K562 (cell line): ENCODE data around the gene CFAP141. TPM values are rescaled to one million over a fixed set of nuclear protein-coding genes. Genes with fewer than 3 reads are reported as not detected.

Source experiments
- ARID3B ChIP-seq: fragments of 250-450 bp; sonication (Bioruptor Pico); IDR thresholded peaks from 2 replicates; pipeline ENCODE4 v1.4.0; 2020; ENCODE audit warnings: borderline replicate concordance
- ASH1L ChIP-seq: fragments of 450-650 bp; IDR thresholded peaks from 2 replicates; pipeline ENCODE4 v1.6.1; 2018; ENCODE audit warnings: borderline replicate concordance, mild to moderate bottlenecking, low read depth; ENCODE audit not compliant: partially characterized antibody
- EWSR1 ChIP-seq: fragments of 450-650 bp; IDR thresholded peaks from 2 replicates; pipeline ENCODE4 v1.6.1; 2018; ENCODE audit warnings: borderline replicate concordance, mild to moderate bottlenecking, low read depth, moderate library complexity; ENCODE audit not compliant: partially characterized antibody
- FIP1L1 ChIP-seq: fragments of 200-400 bp; formaldehyde crosslinking; IDR thresholded peaks from 2 replicates; pipeline ENCODE4 v1.6.1; 2018; ENCODE audit warnings: mild to moderate bottlenecking, low read depth, low read length; ENCODE audit not compliant: poor library complexity, severe bottlenecking
- NFIX ChIP-seq: fragments of 250-450 bp; sonication (Bioruptor Pico); IDR thresholded peaks from 2 replicates; pipeline ENCODE4 v1.4.0; 2020; ENCODE audit warnings: low read depth, mild to moderate bottlenecking, moderate library complexity
- SLC30A9 ChIP-seq: fragments of 250-450 bp; sonication (Bioruptor Pico); IDR thresholded peaks from 2 replicates; pipeline ENCODE4 v1.8.0; 2022; ENCODE audit warnings: mild to moderate bottlenecking, moderate library complexity
- SMARCA5 ChIP-seq: fragments of 450-650 bp; IDR thresholded peaks from 2 replicates; pipeline ENCODE4 v1.6.1; 2016
- THAP12 ChIP-seq: fragments of 250-450 bp; sonication (Bioruptor Pico); IDR thresholded peaks from 2 replicates; pipeline ENCODE4 v1.9.0; 2021; ENCODE audit warnings: mild to moderate bottlenecking, inconsistent platforms
- ZC3H4 ChIP-seq: sonication (generic); formaldehyde crosslinking; IDR thresholded peaks from 2 replicates; pipeline ENCODE4 v1.9.0; 2021; ENCODE audit warnings: missing genetic modification reagents, borderline replicate concordance
- ZFPM2 ChIP-seq: fragments of 250-450 bp; sonication (Bioruptor Pico); IDR thresholded peaks from 2 replicates; pipeline ENCODE4 v1.5.1; 2022; ENCODE audit warnings: mild to moderate bottlenecking
- ZNF277 ChIP-seq: fragments of 250-450 bp; sonication (Bioruptor Pico); IDR thresholded peaks from 2 replicates; pipeline ENCODE4 v1.8.0; 2022; ENCODE audit warnings: inconsistent platforms, mild to moderate bottlenecking, moderate library complexity, borderline replicate concordance
- ZNF445 ChIP-seq: fragments of 250-450 bp; sonication (Bioruptor Pico); IDR thresholded peaks from 2 replicates; pipeline ENCODE4 v1.4.0; 2020; ENCODE audit warnings: low read depth, mild to moderate bottlenecking, moderate library complexity
- ZNF561 ChIP-seq: fragments of 450-650 bp; formaldehyde crosslinking; conservative IDR thresholded peaks from 2 replicates; pipeline ENCODE4 v1.4.0; 2020; ENCODE audit warnings: mild to moderate bottlenecking, moderate library complexity
- ZNF79 ChIP-seq: fragments of 250-450 bp; sonication (Bioruptor Pico); IDR thresholded peaks from 2 replicates; pipeline ENCODE4 v1.4.0; 2020; ENCODE audit warnings: low read depth, mild to moderate bottlenecking, moderate library complexity
- polyA plus RNA-seq, 8 experiments: library from polyadenylated mRNA; depleted of rRNA in 4 of 8; stranded (reverse) in 5 of 8; unstranded in 3 of 8; fragments of >200 nt; fragmentation: Nextera tagmentation in 2 of 8; fragmentation: Illumina TruSeq in 1 of 8; extraction: Ambion mirVana in 2 of 8; extraction: Trizol in 1 of 8; gene quantifications; 2 replicates each; pipeline versions ENCODE4 v1.2.1 to v1.2.3, GENCODE V29; 2011 to 2014; ENCODE audit warnings: inconsistent platforms in 1 of 8, missing spikeins in 1 of 8
- total RNA-seq, 7 experiments: library from RNA; depleted of rRNA in 6 of 7; stranded (reverse); fragments of >200 nt in 6 of 7; fragmentation: Illumina TruSeq in 2 of 7; extraction: Trizol in 2 of 7; gene quantifications; 2 replicates each; pipeline versions ENCODE4 v1.2.1 to v1.2.3, GENCODE V29; 2011 to 2021; ENCODE audit warnings: low replicate concordance in 1 of 7
- TF ChIP-seq, protein P1 (sequence below), 2 experiments: IDR thresholded peaks; 2 replicates each; pipeline ENCODE4 v1.6.1; 2011; ENCODE audit warnings: borderline replicate concordance in 1 of 2, control low read depth in 1 of 2, low read depth in 1 of 2, low read length in 1 of 2, mild to moderate bottlenecking in 1 of 2, mixed read lengths in 1 of 2, moderate library complexity in 1 of 2; ENCODE audit not compliant: insufficient read depth in 1 of 2, insufficient read length in 1 of 2, poor library complexity in 1 of 2, severe bottlenecking in 1 of 2; ENCODE audit errors: extremely low read depth in 1 of 2
- TF ChIP-seq, protein P2 (sequence below): fragments of 250-450 bp; sonication (Bioruptor Pico); IDR thresholded peaks from 2 replicates; pipeline ENCODE4 v1.5.1; 2021; ENCODE audit warnings: mild to moderate bottlenecking

CFAP141 gene
- total and polyA plus RNA-seq, 9 of the 15 experiments (the other 6 are each of a cell fraction or from before 2014, with no cell fraction given), result not detected

DNA sequence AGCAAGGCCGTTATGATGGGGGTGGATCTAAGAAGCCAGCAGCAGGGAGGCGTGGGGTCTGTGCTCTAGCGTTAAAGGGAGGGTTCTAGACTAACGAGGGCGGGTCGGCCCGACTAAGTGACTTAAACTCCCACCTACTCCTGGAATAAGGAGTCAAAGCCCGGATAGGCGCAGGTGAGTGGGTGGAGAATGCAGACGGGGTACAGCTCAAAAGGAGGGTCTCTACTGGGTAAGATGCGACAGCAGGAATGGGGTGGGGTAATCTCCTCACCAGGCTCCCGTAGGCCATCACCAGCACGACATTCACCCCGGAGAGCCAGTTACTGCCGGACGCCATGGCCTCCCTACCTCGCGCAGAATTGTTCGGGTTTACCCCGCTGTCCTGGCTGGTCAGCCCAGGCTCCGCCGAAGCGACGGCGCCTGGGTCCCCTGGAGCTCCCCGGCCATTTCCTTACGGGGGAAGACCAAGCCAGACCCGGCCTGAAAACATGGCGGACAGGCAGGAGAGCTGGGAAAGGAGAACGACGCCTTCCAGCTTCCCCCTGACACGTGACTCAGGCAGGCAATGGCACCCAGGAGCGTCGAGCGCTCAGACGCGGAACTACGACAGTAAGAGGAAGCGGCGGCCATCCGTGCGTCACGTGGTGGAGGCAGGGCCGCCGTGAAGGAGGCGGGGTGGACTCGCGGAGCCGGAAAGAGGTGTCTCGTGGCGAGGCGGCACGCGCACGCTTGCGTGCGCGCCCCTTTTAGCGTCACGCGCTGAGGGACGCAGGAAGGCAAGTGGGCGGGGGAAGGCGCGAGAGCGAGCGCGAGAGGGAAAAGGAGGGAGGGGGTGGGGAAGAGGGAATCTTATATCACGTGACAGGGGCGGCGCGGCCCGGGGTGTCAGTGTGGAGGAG is 14.2 kb upstream of the CFAP141 start, which contains the start of gene UBAP2L (continued):
- TF ChIP-seq ARID3B (no peak), NFIX (no peak), ASH1L (peak; percentile 58), ZNF561 (CRISPR knock-in tag) (no peak), ZC3H4 (CRISPR knock-in tag) (no peak), ZNF79 (CRISPR knock-in tag) (no peak), THAP12 (CRISPR knock-in tag) (peak; percentile 46; the same call in 1 of the 2 replicates), ZNF277 (CRISPR knock-in tag) (no peak), SLC30A9 (no peak), FIP1L1 (peak; percentile 14), SMARCA5 (no peak), EWSR1 (no peak), ZFPM2 (CRISPR knock-in tag) (no peak), ZNF445 (CRISPR knock-in tag) (no peak)
- TF ChIP-seq, protein P1, sequence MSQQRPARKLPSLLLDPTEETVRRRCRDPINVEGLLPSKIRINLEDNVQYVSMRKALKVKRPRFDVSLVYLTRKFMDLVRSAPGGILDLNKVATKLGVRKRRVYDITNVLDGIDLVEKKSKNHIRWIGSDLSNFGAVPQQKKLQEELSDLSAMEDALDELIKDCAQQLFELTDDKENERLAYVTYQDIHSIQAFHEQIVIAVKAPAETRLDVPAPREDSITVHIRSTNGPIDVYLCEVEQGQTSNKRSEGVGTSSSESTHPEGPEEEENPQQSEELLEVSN (IDR thresholded peaks at IDR 0.05; ENCODE audit: borderline replicate concordance in 1 of 2, extremely low read depth in 1 of 2, insufficient read depth in 1 of 2, insufficient read length in 1 of 2, low read depth in 1 of 2, low read length in 1 of 2, poor library complexity in 1 of 2, severe bottlenecking in 1 of 2), result peak; percentile 90 to 94
- TF ChIP-seq, protein P2, sequence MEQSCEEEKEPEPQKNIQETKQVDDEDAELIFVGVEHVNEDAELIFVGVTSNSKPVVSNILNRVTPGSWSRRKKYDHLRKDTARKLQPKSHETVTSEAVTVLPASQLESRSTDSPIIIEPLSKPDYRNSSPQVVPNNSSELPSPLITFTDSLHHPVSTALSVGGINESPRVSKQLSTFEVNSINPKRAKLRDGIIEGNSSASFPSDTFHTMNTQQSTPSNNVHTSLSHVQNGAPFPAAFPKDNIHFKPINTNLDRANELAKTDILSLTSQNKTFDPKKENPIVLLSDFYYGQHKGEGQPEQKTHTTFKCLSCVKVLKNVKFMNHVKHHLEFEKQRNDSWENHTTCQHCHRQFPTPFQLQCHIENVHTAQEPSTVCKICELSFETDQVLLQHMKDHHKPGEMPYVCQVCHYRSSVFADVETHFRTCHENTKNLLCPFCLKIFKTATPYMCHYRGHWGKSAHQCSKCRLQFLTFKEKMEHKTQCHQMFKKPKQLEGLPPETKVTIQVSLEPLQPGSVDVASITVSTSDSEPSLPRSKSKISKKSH (CRISPR knock-in tag), result no peak
